A549 (cell line): ENCODE measurements around the gene CCDC171. TPM values are rescaled to one million over a fixed set of nuclear protein-coding genes. Genes with fewer than 3 reads are reported as not detected.
A peak's percentile ranks its signal among the peaks of the same experiment; 100 is the strongest.

Experiments
- ATAC-seq, 2 experiments: fragments of 200-7000 bp in 1 of 2; fragments of >200 bp in 1 of 2; cut with Nextera tagmentation in 1 of 2; cut with Tn5 transposase in 1 of 2; 3 replicates each; pipeline versions ENCODE4 v1.8.0 to v1.9.1; 2018 to 2020; ENCODE audit warnings: mild to moderate bottlenecking in 1 of 2, moderate library complexity in 1 of 2
- CTCF ChIA-PET: fragments of 300-600 bp; sonication (Branson Sonifier 250); formaldehyde crosslinking; extraction: SDS; loops from one replicate; lab custom pipeline; 2021; ENCODE audit warnings: antibody characterized with exemption, inconsistent platforms; lab: Yijun Ruan, JAX
- POLR2A ChIA-PET: fragments of 350-600 bp; formaldehyde crosslinking; extraction: SDS; loops from one replicate; lab custom pipeline; 2021; ENCODE audit warnings: antibody characterized with exemption, inconsistent platforms; lab: Yijun Ruan, JAX
- DNase-seq, 2 experiments: peaks; one replicate each; pipeline versions ENCODE4 v3.0.0 to v3.0.0-alpha.2; 2011 to 2016; ENCODE audit warnings: low read depth in 1 of 2, low spot score in 1 of 2
- FAIRE-seq: peaks from 2 replicates; lab custom pipeline; 2011; peaks lifted over from hg19 to GRCh38; lab: Jason Lieb, UNC
- H3K27ac ChIP-seq, 2 experiments: fragments of >200 bp; sonication (Bioruptor Twin); formaldehyde crosslinking; 3 replicates each; pipeline ENCODE4 v1.5.1; 2016 to 2017
- H3K4me1 ChIP-seq: fragments of >200 bp; sonication (Bioruptor Twin); formaldehyde crosslinking; 3 replicates; pipeline ENCODE4 v1.6.1; 2016
- H3K4me2 ChIP-seq: fragments of >200 bp; sonication (Bioruptor Twin); formaldehyde crosslinking; 3 replicates; pipeline ENCODE4 v1.6.1; 2016
- H3K4me3 ChIP-seq: fragments of >200 bp; sonication (Bioruptor Twin); formaldehyde crosslinking; 3 replicates; pipeline ENCODE4 v1.5.1; 2016
- H3K9me3 ChIP-seq: fragments of >200 bp; sonication (Bioruptor Twin); formaldehyde crosslinking; 3 replicates; pipeline ENCODE4 v1.6.1; 2016
- CHD2 ChIP-seq: fragments of 150-350 bp; IDR thresholded peaks from 2 replicates; pipeline ENCODE4 v1.6.1; 2014; ENCODE audit warnings: low read length; ENCODE audit not compliant: partially characterized antibody
- CHD4 ChIP-seq: fragments of 200-600 bp; sonication (generic); IDR thresholded peaks from 2 replicates; pipeline ENCODE4 v1.6.1; 2016; ENCODE audit warnings: antibody characterized with exemption, mild to moderate bottlenecking, borderline replicate concordance
- EHMT2 ChIP-seq: fragments of 200-600 bp; sonication (generic); IDR thresholded peaks from 2 replicates; pipeline ENCODE4 v1.6.1; 2016; ENCODE audit warnings: antibody characterized with exemption, low read depth, mild to moderate bottlenecking, moderate library complexity
- EP300 ChIP-seq, 2 experiments: fragments of >200 bp; sonication (Bioruptor Twin); formaldehyde crosslinking; IDR thresholded peaks; 2 replicates in 1 of 2; 3 replicates in 1 of 2; pipeline ENCODE4 v1.6.1; 2016 to 2017
- ESRRA ChIP-seq: fragments of 150-350 bp; IDR thresholded peaks from 2 replicates; pipeline ENCODE4 v1.6.1; 2014; ENCODE audit warnings: mild to moderate bottlenecking, low read length, borderline replicate concordance
- FOSL2 ChIP-seq, 2 experiments: fragments of 450-650 bp in 1 of 2; fragments of >200 bp in 1 of 2; sonication (Bioruptor Twin) in 1 of 2; formaldehyde crosslinking; IDR thresholded peaks; 2 replicates each; pipeline versions ENCODE4 v1.5.0 to v1.6.1; 2016 to 2020; ENCODE audit warnings: mild to moderate bottlenecking in 1 of 2, moderate library complexity in 1 of 2
- HDAC2 ChIP-seq: fragments of 200-600 bp; sonication (generic); IDR thresholded peaks from 2 replicates; pipeline ENCODE4 v1.6.1; 2016
- HOXB13 ChIP-seq: fragments of 250-450 bp; sonication (Bioruptor Pico); IDR thresholded peaks from 2 replicates; pipeline ENCODE4 v1.5.0; 2020; ENCODE audit warnings: low read depth, mild to moderate bottlenecking, moderate library complexity
- HOXB5 ChIP-seq: fragments of 250-450 bp; sonication (Bioruptor Pico); IDR thresholded peaks from 2 replicates; pipeline ENCODE4 v1.5.0; 2020; ENCODE audit warnings: mild to moderate bottlenecking, moderate library complexity
- JUN ChIP-seq, 2 experiments: fragments of >200 bp; sonication (Bioruptor Twin); formaldehyde crosslinking; IDR thresholded peaks; 2 replicates in 1 of 2; 3 replicates in 1 of 2; pipeline ENCODE4 v1.6.1; 2016 to 2017
- KDM1A ChIP-seq: fragments of 200-600 bp; sonication (generic); IDR thresholded peaks from 2 replicates; pipeline ENCODE4 v1.6.1; 2016; ENCODE audit warnings: low read depth, mild to moderate bottlenecking
- KDM5A ChIP-seq: fragments of 200-600 bp; sonication (generic); IDR thresholded peaks from 2 replicates; pipeline ENCODE4 v1.6.1; 2016; ENCODE audit warnings: antibody characterized with exemption, mild to moderate bottlenecking
- MYC ChIP-seq: IDR thresholded peaks from 2 replicates; pipeline ENCODE4 v1.6.1; 2012; ENCODE audit warnings: mild to moderate bottlenecking, inconsistent platforms, low read length, improper control_type of control experiment, borderline replicate concordance
- NFE2L2 ChIP-seq: fragments of 150-350 bp; conservative IDR thresholded peaks from 2 replicates; pipeline ENCODE4 v1.6.1; 2014; ENCODE audit warnings: low read length
- NR3C1 ChIP-seq: fragments of >200 bp; sonication (Bioruptor Twin); formaldehyde crosslinking; IDR thresholded peaks from 3 replicates; pipeline ENCODE4 v1.6.1; 2017
- PHF8 ChIP-seq: fragments of 200-600 bp; sonication (generic); IDR thresholded peaks from 2 replicates; pipeline ENCODE4 v1.6.1; 2016; ENCODE audit warnings: low read depth, mild to moderate bottlenecking, antibody characterized with exemption, moderate library complexity, borderline replicate concordance
- POLR2AphosphoS2 ChIP-seq: conservative IDR thresholded peaks from 2 replicates; pipeline ENCODE4 v1.6.1; 2012; ENCODE audit warnings: low read length, improper control_type of control experiment, inconsistent platforms
- RAD21 ChIP-seq, 2 experiments: fragments of >200 bp in 1 of 2; sonication (Bioruptor Twin) in 1 of 2; formaldehyde crosslinking in 1 of 2; IDR thresholded peaks in 1 of 2; conservative IDR thresholded peaks in 1 of 2; 2 replicates in 1 of 2; 3 replicates in 1 of 2; pipeline ENCODE4 v1.6.1; 2012 to 2018; ENCODE audit warnings: inconsistent platforms in 1 of 2
- RNF2 ChIP-seq: fragments of 200-600 bp; sonication (generic); IDR thresholded peaks from 2 replicates; pipeline ENCODE4 v1.6.1; 2016; ENCODE audit warnings: low read depth, mild to moderate bottlenecking, antibody characterized with exemption, moderate library complexity, borderline replicate concordance
- SMC3 ChIP-seq: fragments of >200 bp; sonication (Bioruptor Twin); formaldehyde crosslinking; IDR thresholded peaks from 3 replicates; pipeline ENCODE4 v1.6.1; 2018; ENCODE audit warnings: inconsistent platforms
- TFCP2L1 ChIP-seq: fragments of 250-450 bp; sonication (Bioruptor Pico); IDR thresholded peaks from 2 replicates; pipeline ENCODE4 v1.5.0; 2021; ENCODE audit warnings: mild to moderate bottlenecking
- ZNF302 ChIP-seq: fragments of 250-450 bp; sonication (Bioruptor Pico); IDR thresholded peaks from 2 replicates; pipeline ENCODE4 v1.9.0; 2021; ENCODE audit warnings: inconsistent platforms, mild to moderate bottlenecking, moderate library complexity
- WGBS: methylation state at CpG from one replicate; pipeline ENCODE4 v1.1.6; 2017; ENCODE audit errors: missing lambda C conversion rate; 5-methylcytosine and 5-hydroxymethylcytosine counted together
- polyA plus RNA-seq, 4 experiments: library from polyadenylated mRNA; depleted of rRNA in 3 of 4; stranded (reverse); fragments of >200 nt; fragmentation: RNase III in 1 of 4; extraction: RNeasy Plus Mini Kit Qiagen cat#74134 plus additional on column Dnase treatment in 1 of 4; gene quantifications; 2 replicates in 3 of 4; 3 replicates in 1 of 4; pipeline ENCODE4 v1.2.3, GENCODE V29; 2011 to 2017
- TF ChIP-seq, protein P1 (sequence below): fragments of >200 bp; sonication (Bioruptor Twin); formaldehyde crosslinking; IDR thresholded peaks from 3 replicates; pipeline ENCODE4 v1.5.1; 2016
- TF ChIP-seq, protein P2 (sequence below): fragments of 450-650 bp; IDR thresholded peaks from 2 replicates; pipeline ENCODE4 v1.6.1; 2014; ENCODE audit warnings: antibody characterized with exemption

CCDC171 gene
- polyA plus RNA-seq, 2 of the 4 experiments (the other 2 are of a cell fraction): 0.88 to 1.3 TPM

DNA sequence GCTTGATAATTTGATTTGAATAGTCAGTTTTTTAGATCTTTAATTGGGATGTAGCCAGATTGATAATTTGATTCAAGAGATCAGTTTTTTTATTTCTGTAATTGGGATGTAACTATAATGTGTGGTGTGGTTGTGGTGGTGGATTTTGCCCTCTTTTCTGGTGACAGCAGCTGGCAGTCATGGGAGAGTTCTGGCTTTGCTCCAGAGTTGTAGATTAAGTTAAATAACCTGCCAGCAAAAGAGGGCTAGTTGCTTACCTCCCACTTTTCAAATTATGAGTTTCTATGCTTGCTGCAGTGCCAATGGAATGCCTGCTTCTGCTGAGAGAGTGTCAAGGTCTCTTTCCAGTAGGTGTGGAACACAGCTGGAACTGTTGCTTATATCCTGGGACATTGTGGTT, 315.1 kb downstream of the CCDC171 start:
- no peak for FAIRE-seq
- ChIA-PET POLR2A (no interaction called here), CTCF (interaction anchor here (1.1 kb wide), 1 partner anchor 265 kb away, joined by 6 read pairs; no protein-coding TSS in a partner anchor)
- H3K4me3 ChIP-seq: no peak overlapping the region
- no peak for ATAC-seq
- no peak overlapping the region for H3K4me2 ChIP-seq
- H3K27ac ChIP-seq: no peak overlapping the region
- DNase-seq: no peak
- TF ChIP-seq ZNF302 (CRISPR knock-in tag) (no peak), HOXB5 (no peak), JUN (IDR thresholded peaks at IDR 0.05) (no peak), PHF8 (no peak), ESRRA (no peak), KDM1A (no peak), KDM5A (no peak), TFCP2L1 (CRISPR knock-in tag) (no peak), HOXB13 (CRISPR knock-in tag) (no peak), NFE2L2 (no peak), EHMT2 (no peak), RNF2 (no peak), EP300 (IDR thresholded peaks at IDR 0.05) (no peak), FOSL2 (IDR thresholded peaks at IDR 0.05) (no peak), FOSL2 (CRISPR knock-in tag; IDR thresholded peaks at IDR 0.05) (no peak), CHD4 (no peak)
- TF ChIP-seq, protein P1, sequence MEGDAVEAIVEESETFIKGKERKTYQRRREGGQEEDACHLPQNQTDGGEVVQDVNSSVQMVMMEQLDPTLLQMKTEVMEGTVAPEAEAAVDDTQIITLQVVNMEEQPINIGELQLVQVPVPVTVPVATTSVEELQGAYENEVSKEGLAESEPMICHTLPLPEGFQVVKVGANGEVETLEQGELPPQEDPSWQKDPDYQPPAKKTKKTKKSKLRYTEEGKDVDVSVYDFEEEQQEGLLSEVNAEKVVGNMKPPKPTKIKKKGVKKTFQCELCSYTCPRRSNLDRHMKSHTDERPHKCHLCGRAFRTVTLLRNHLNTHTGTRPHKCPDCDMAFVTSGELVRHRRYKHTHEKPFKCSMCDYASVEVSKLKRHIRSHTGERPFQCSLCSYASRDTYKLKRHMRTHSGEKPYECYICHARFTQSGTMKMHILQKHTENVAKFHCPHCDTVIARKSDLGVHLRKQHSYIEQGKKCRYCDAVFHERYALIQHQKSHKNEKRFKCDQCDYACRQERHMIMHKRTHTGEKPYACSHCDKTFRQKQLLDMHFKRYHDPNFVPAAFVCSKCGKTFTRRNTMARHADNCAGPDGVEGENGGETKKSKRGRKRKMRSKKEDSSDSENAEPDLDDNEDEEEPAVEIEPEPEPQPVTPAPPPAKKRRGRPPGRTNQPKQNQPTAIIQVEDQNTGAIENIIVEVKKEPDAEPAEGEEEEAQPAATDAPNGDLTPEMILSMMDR: no peak
- H3K9me3 ChIP-seq: no peaks in the 10 kb centered on the region
- H3K4me1 ChIP-seq: no peaks in the 10 kb centered on the region

DNA sequence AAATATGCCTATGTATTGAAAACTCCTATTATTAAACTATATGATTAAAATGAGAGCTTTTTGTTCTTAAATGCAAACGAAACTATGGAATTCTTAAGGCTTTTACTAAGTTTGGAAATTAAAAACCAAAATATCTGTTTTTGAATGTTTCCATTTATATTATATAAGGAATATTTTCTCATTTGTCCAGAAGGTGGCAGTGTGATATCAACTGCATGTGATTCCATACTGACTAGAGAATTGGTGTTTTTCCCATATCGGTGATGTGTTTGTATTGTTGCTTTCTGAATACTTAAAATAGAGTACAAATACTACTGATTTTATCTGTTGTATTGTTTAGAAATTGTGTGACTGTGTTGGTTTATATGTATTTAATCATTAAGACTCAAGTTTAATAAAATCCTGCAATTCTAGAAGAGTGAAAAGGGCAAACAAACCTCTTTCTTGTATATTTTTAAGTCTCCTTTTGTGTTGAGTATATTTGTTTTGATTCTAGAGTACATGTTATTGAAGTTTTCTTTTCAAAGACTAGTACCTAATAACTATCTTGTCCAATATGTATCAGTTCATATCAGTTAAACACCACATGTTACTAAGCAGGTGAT, 320.8 kb downstream of the CCDC171 start:
- POLR2A ChIA-PET: no interaction called here
- ATAC-seq (peak in 1 of 2 experiments; percentile 72; a peak in 3 of 6 replicates), DNase-seq (peak; percentile 18 to 58), FAIRE-seq (peak; percentile 94)
- no peak overlapping the region for H3K4me3 ChIP-seq
- no peaks in the 10 kb centered on the region for H3K9me3 ChIP-seq
- H3K4me1 ChIP-seq: peaks cover 3% of the 10 kb centered on the region; the same call in 1 of the 3 replicates
- H3K27ac ChIP-seq: peak overlapping the region; percentile 0 to 35; a peak in 2 of 6 replicates
- peak overlapping the region; percentile 25; the same call in 2 of the 3 replicates for H3K4me2 ChIP-seq
- CTCF ChIA-PET: interaction anchor here (0.6 to 3.0 kb wide), 17 partner anchors 11 to 1583 kb away, joined by 3 to 14 read pairs (median 3); no protein-coding TSS in a partner anchor
- WGBS: 7% methylated on average over 2 of the region's 2 CpGs
- TF ChIP-seq ZNF302 (CRISPR knock-in tag) (no peak), MYC (no peak), SMC3 (peak; percentile 89), POLR2AphosphoS2 (no peak), NR3C1 (no peak), HDAC2 (no peak), RAD21 (conservative IDR thresholded peaks at IDR 0.05 in 1 of 2, IDR thresholded peaks at IDR 0.05 in 1 of 2) (peak; percentile 89 to 92), CHD2 (no peak)
- TF ChIP-seq, protein P1: peak; percentile 85
- TF ChIP-seq, protein P2, sequence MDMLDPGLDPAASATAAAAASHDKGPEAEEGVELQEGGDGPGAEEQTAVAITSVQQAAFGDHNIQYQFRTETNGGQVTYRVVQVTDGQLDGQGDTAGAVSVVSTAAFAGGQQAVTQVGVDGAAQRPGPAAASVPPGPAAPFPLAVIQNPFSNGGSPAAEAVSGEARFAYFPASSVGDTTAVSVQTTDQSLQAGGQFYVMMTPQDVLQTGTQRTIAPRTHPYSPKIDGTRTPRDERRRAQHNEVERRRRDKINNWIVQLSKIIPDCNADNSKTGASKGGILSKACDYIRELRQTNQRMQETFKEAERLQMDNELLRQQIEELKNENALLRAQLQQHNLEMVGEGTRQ: no peak
